A549 (cell line): Measurements from ENCODE around the gene ZNF521.

Source experiments
- CBX8 ChIP-seq: fragments of 200-600 bp; sonication (generic); IDR thresholded peaks from 2 replicates; pipeline ENCODE4 v1.6.1; 2016
- POLR2A ChIP-seq: IDR thresholded peaks from 2 replicates; pipeline ENCODE4 v1.6.1; 2012; ENCODE audit warnings: mild to moderate bottlenecking, low read length
- RCOR1 ChIP-seq: fragments of 150-350 bp; IDR thresholded peaks from 2 replicates; pipeline ENCODE4 v1.6.1; 2014; ENCODE audit warnings: antibody characterized with exemption, low read length, low read depth

DNA sequence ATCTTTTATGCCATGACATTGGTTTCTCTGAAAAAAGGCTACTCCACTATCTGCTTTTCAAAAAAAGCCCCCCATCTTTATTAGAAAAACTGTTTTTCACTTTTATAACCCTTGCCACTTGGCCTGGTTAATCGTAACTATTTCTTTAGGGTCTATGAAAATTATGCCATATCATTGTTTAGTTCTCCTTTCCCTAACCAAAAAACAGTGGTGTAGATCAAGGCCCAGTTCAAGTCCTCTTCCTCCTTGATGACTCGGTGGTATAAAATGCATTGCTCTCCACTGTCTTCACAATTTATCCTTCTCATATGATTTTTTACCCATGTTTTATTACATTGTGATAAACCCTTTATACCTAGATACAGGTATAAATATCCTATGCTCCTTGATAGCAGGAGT, 205.5 kb downstream of the ZNF521 start:
- TF ChIP-seq RCOR1 (no peak), POLR2A (no peak), CBX8 (no peak)
